GM21515 (cell line): ENCODE measurements around the gene SIX3.

ENCODE experiments used
- ATAC-seq: cut with Tn5 transposase; IDR thresholded peaks from one replicate; pipeline ENCODE4 v1.9.1; 2021; ENCODE audit not compliant: unreplicated experiment

The SIX3 gene

GRCh38 chr2:44942304-44943030 is 965 bp downstream of the SIX3 start:
- ATAC-seq, result no peak

GRCh38 chr2:44943031-44943692 is 1.7 kb downstream of the SIX3 start:
- ATAC-seq, result no peak

- no peak for ATAC-seq
Measured at GRCh38 chr2:44943693-44944101, 2.2 kb downstream of the SIX3 start.

- ATAC-seq, result no peak
Measured at GRCh38 chr2:44944102-44944951, 2.8 kb downstream of the SIX3 start.

- no peak for ATAC-seq
Measured at GRCh38 chr2:44944952-44945612, 3.6 kb downstream of the SIX3 start.

- ATAC-seq, result no peak
Measured at GRCh38 chr2:44945676-44946371, 4.3 kb downstream of the SIX3 start.

GRCh38 chr2:44946372-44947027 is 5.0 kb downstream of the SIX3 start:
- no peak for ATAC-seq

GRCh38 chr2:44947028-44947375 is 5.5 kb downstream of the SIX3 start:
- ATAC-seq, result no peak

- no peak for ATAC-seq
Measured at GRCh38 chr2:44948565-44949328, 7.2 kb downstream of the SIX3 start.

- no peak for ATAC-seq
Measured at GRCh38 chr2:44949329-44950151, 8.0 kb downstream of the SIX3 start.

GRCh38 chr2:44950646-44951045 is 9.1 kb downstream of the SIX3 start:
- ATAC-seq, result no peak

GRCh38 chr2:44951124-44951523 is 9.6 kb downstream of the SIX3 start:
- no peak for ATAC-seq

GRCh38 chr2:44951714-44952113 is 10.2 kb downstream of the SIX3 start:
- no peak for ATAC-seq

- no peak for ATAC-seq
Measured at GRCh38 chr2:44952143-44952805, 10.8 kb downstream of the SIX3 start.

GRCh38 chr2:44952806-44953498 is 11.4 kb downstream of the SIX3 start:
- no peak for ATAC-seq

- ATAC-seq, result no peak
Measured at GRCh38 chr2:44953499-44953883, 12.0 kb downstream of the SIX3 start.

GRCh38 chr2:44954447-44954888 is 13.0 kb downstream of the SIX3 start:
- ATAC-seq, result no peak
